GM12801 (cell line): ENCODE measurements around the gene PRKCA.

Experiments
- TF ChIP-seq, protein P1 (sequence below): IDR thresholded peaks from one replicate; pipeline ENCODE4 v1.5.1; 2011; ENCODE audit warnings: control low read depth; ENCODE audit not compliant: insufficient read length; ENCODE audit errors: extremely low read depth

The PRKCA gene

DNA sequence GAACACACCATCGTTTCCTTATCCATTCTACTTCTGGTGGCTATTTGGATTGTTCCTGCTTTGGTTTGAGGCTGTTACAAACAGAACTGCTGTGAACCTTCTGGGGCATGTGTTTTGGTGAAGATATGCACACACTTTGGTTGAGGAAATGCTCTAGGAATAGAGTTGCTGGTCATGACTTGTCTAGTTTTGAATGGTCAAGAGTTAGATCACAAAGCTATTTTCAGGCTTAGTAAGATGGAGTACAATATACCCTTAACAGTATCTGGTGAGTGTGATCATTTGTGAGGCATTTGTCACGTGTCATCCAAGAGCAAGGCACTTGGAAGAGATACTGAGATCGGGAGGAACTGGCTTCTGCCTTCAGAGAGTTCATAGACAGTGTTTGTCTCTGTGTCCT lies 485.5 kb downstream of the PRKCA start:
- TF ChIP-seq, protein P1, sequence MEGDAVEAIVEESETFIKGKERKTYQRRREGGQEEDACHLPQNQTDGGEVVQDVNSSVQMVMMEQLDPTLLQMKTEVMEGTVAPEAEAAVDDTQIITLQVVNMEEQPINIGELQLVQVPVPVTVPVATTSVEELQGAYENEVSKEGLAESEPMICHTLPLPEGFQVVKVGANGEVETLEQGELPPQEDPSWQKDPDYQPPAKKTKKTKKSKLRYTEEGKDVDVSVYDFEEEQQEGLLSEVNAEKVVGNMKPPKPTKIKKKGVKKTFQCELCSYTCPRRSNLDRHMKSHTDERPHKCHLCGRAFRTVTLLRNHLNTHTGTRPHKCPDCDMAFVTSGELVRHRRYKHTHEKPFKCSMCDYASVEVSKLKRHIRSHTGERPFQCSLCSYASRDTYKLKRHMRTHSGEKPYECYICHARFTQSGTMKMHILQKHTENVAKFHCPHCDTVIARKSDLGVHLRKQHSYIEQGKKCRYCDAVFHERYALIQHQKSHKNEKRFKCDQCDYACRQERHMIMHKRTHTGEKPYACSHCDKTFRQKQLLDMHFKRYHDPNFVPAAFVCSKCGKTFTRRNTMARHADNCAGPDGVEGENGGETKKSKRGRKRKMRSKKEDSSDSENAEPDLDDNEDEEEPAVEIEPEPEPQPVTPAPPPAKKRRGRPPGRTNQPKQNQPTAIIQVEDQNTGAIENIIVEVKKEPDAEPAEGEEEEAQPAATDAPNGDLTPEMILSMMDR: no peak

GRCh38 chr17:66789093-66789492 lies 486.7 kb downstream of the PRKCA start:
- TF ChIP-seq, protein P1: no peak

DNA sequence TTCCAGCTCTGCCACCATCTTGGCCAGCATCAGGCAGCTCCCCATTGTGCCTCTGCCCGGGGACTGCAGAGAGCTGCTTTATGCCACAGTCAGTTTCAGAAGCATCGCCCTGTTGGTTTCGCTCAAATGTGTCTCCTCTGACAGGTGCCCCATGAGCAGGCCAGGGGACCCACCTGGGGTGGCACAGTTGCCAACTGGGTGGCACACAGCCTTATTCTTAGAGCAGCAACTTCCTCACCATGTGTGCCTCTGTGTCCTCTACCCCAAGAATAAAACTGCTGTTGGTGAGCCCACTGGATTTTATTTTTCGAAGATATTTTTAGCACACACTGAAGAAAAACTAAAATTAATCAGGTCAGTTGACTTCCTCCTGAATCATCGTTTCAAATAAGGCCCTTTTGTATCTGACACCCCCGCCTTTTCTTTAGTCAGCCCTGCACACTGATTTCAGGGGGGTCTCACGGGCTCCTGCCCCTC lies 487.6 kb downstream of the PRKCA start:
- TF ChIP-seq, protein P1: no peak

GRCh38 chr17:66790501-66791061 lies 488.2 kb downstream of the PRKCA start:
- TF ChIP-seq, protein P1: no peak

- TF ChIP-seq, protein P1: no peak
Measured at GRCh38 chr17:66791347-66791746, 488.9 kb downstream of the PRKCA start.

GRCh38 chr17:66793814-66794213 lies 491.4 kb downstream of the PRKCA start:
- TF ChIP-seq, protein P1: no peak

DNA sequence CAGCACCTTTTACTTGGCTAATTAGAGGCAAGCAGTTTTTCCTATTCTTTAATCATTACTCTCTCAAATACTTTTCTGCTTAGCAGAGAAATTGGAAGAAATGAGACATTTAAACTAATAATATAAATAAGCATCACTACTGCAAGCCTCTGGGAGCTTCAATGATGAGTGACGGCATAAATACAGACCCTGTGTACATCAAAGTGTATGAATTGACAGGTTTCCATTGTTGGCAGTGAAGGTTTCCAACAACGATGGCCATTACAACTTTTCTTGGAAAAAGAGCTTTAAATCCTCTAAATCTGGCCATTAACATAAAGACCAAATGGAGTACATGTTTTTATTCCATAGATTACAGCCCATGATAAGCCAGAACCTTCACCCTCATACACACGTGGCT lies 493.1 kb downstream of the PRKCA start:
- TF ChIP-seq, protein P1: no peak
